NCI-H1436 treated with DMSO at 0.1 percent for 48 hours (cell line): ENCODE data around the gene CADPS2.

Source experiments
- DNase-seq: peaks from one replicate; lab custom pipeline; 2025; lab: John Stamatoyannopoulos, UW

CADPS2 gene

GRCh38 chr7:122602800-122603199 is 283.5 kb downstream of the CADPS2 start:
- DNase-seq = peak; percentile 16

GRCh38 chr7:122600630-122601029 is 285.6 kb downstream of the CADPS2 start:
- DNase-seq = no peak

GRCh38 chr7:122600042-122600441 is 286.2 kb downstream of the CADPS2 start:
- no peak for DNase-seq

GRCh38 chr7:122597277-122597676 is 289.0 kb downstream of the CADPS2 start:
- peak; percentile 27 for DNase-seq

GRCh38 chr7:122595885-122596284 is 290.4 kb downstream of the CADPS2 start:
- no peak for DNase-seq

- no peak for DNase-seq
Measured at GRCh38 chr7:122588621-122589020, 297.6 kb downstream of the CADPS2 start.

- DNase-seq = no peak
Measured at GRCh38 chr7:122584676-122585251, 301.5 kb downstream of the CADPS2 start.

- no peak for DNase-seq
Measured at GRCh38 chr7:122578350-122578749, 307.9 kb downstream of the CADPS2 start.

GRCh38 chr7:122577449-122578003 is 308.7 kb downstream of the CADPS2 start:
- no peak for DNase-seq

- DNase-seq = no peak
Measured at GRCh38 chr7:122572706-122573105, 313.6 kb downstream of the CADPS2 start.

GRCh38 chr7:122561326-122561725 is 324.9 kb downstream of the CADPS2 start:
- no peak for DNase-seq

- no peak for DNase-seq
Measured at GRCh38 chr7:122556873-122557542, 329.3 kb downstream of the CADPS2 start.

GRCh38 chr7:122556219-122556618 is 330.0 kb downstream of the CADPS2 start:
- no peak for DNase-seq

GRCh38 chr7:122553761-122554160 is 332.5 kb downstream of the CADPS2 start:
- DNase-seq = no peak

- DNase-seq = no peak
Measured at GRCh38 chr7:122552769-122553168, 333.5 kb downstream of the CADPS2 start.

GRCh38 chr7:122550545-122550944 is 335.7 kb downstream of the CADPS2 start:
- DNase-seq = no peak

- DNase-seq = no peak
Measured at GRCh38 chr7:122549578-122549977, 336.7 kb downstream of the CADPS2 start.

- DNase-seq = no peak
Measured at GRCh38 chr7:122546496-122546895, 339.8 kb downstream of the CADPS2 start.

- DNase-seq = no peak
Measured at GRCh38 chr7:122544463-122544862, 341.8 kb downstream of the CADPS2 start.

GRCh38 chr7:122543891-122544290 is 342.4 kb downstream of the CADPS2 start:
- no peak for DNase-seq

GRCh38 chr7:122543166-122543565 is 343.1 kb downstream of the CADPS2 start:
- no peak for DNase-seq

GRCh38 chr7:122535086-122535485 is 351.2 kb downstream of the CADPS2 start:
- DNase-seq = no peak

GRCh38 chr7:122532406-122533269 is 353.6 kb downstream of the CADPS2 start:
- DNase-seq = no peak
